RCC 7860 (cell line): Measurements from ENCODE around the gene ROM1.
"Not testable (repeated sequence)": the region's sequence is repeated elsewhere in the genome, so short reads cannot be mapped to it uniquely, and the experiment has no call there.

Experiments used
- DNase-seq: peaks from one replicate; pipeline ENCODE4 v3.0.0-alpha.2; 2015; ENCODE audit warnings: low spot score
- FAIRE-seq: peaks from 2 replicates; lab custom pipeline; 2012; peaks lifted over from hg19 to GRCh38; lab: Jason Lieb, UNC

Gene ROM1

GRCh38 chr11:62648185-62648966 lies 35.3 kb downstream of the ROM1 start:
- DNase-seq: no peak
- FAIRE-seq: no peak

GRCh38 chr11:62648967-62649364 lies 35.9 kb downstream of the ROM1 start:
- FAIRE-seq: no peak
- DNase-seq: no peak

GRCh38 chr11:62649486-62649885 lies 36.4 kb downstream of the ROM1 start:
- no peak for FAIRE-seq
- DNase-seq: no peak

- not testable (repeated sequence) for FAIRE-seq, DNase-seq
Observed at GRCh38 chr11:62650283-62650682, 37.2 kb downstream of the ROM1 start.

- DNase-seq (no peak), FAIRE-seq (no peak)
Observed at GRCh38 chr11:62652161-62653006, 39.3 kb downstream of the ROM1 start.

- DNase-seq: no peak
- FAIRE-seq: no peak
Observed at GRCh38 chr11:62654297-62654696, 41.2 kb downstream of the ROM1 start.

GRCh38 chr11:62656796-62657429 lies 43.9 kb downstream of the ROM1 start:
- FAIRE-seq: no peak
- no peak for DNase-seq

GRCh38 chr11:62664405-62665074 lies 51.5 kb downstream of the ROM1 start:
- no peak for FAIRE-seq

More at GRCh38 chr11:62664405-62665074, 51.5 kb downstream of the ROM1 start:
- DNase-seq: peak; percentile 40
